Naive thymus-derived CD4-positive, alpha-beta T cell (primary cell): ENCODE measurements around the gene SERPINB12. TPM values are rescaled to one million over a fixed set of nuclear protein-coding genes. Genes with fewer than 3 reads are reported as not detected.

ENCODE experiments used
- polyA plus RNA-seq, 2 donors: library from polyadenylated mRNA; unstranded; fragments of 300-500 nt; fragmentation: Illumina TruSeq; gene quantifications; one replicate each; pipeline ENCODE4 v1.2.3, GENCODE V29; 2021
- total RNA-seq, 6 experiments: library from RNA in 5 of 6; stranded (reverse) in 5 of 6; gene quantifications; 1 replicate in 5 of 6; 2 replicates in 1 of 6; pipeline ENCODE4 v1.2.3 and lab custom pipeline; 2021 to 2026

Gene SERPINB12
- total and polyA plus RNA-seq, 7 experiments from 2014 or later: not detected

Other genes with a start within 250 kb of the SERPINB12 start
- 100 to 1,000 TPM in 3 of 5 experiments, 10 to 100 TPM in 2; 38.3 to 154 (median 126) TPM for gene BCL2, start 222.6 kb upstream of the SERPINB12 start, total RNA-seq
- 10 to 100 TPM; 32.7 to 39.6 TPM for gene BCL2, start 222.6 kb upstream of the SERPINB12 start, polyA plus RNA-seq
- gene KDSR, start 175.2 kb upstream of the SERPINB12 start, total RNA-seq: 10 to 100 TPM; 24.4 to 57.9 (median 46.9) TPM
- 10 to 100 TPM; 58.3 to 62.4 TPM for gene KDSR, start 175.2 kb upstream of the SERPINB12 start, polyA plus RNA-seq
- gene VPS4B, start 119.9 kb upstream of the SERPINB12 start, total RNA-seq: 10 to 100 TPM; 48.2 to 84.6 (median 74.9) TPM
- 10 to 100 TPM; 47.4 to 49.5 TPM for gene VPS4B, start 119.9 kb upstream of the SERPINB12 start, polyA plus RNA-seq
- not detected for gene SERPINB5, start 65.4 kb upstream of the SERPINB12 start, total RNA-seq
- gene SERPINB5, start 65.4 kb upstream of the SERPINB12 start, polyA plus RNA-seq: not detected
- gene SERPINB13, start 45.0 kb downstream of the SERPINB12 start, total RNA-seq: not detected
- not detected for gene SERPINB13, start 45.0 kb downstream of the SERPINB12 start, polyA plus RNA-seq
- not detected for gene SERPINB4, start 101.9 kb downstream of the SERPINB12 start, total RNA-seq
- not detected for gene SERPINB4, start 101.9 kb downstream of the SERPINB12 start, polyA plus RNA-seq
- not detected for gene SERPINB3, start 119.5 kb downstream of the SERPINB12 start, total RNA-seq
- not detected for gene SERPINB3, start 119.5 kb downstream of the SERPINB12 start, polyA plus RNA-seq
- not detected for gene SERPINB11, start 160.6 kb downstream of the SERPINB12 start, total RNA-seq
- not detected for gene SERPINB11, start 160.6 kb downstream of the SERPINB12 start, polyA plus RNA-seq
- not detected for gene SERPINB7, start 233.0 kb downstream of the SERPINB12 start, total RNA-seq
- not detected for gene SERPINB7, start 233.0 kb downstream of the SERPINB12 start, polyA plus RNA-seq